ENCODE measurements around the gene EPHB6. TPM values are rescaled to one million over a fixed set of nuclear protein-coding genes. Genes with fewer than 3 reads are reported as not detected.

Gene EPHB6
- total RNA-seq, 2 donors from 2014 or later = 33.2 to 36.9 TPM

DNA sequence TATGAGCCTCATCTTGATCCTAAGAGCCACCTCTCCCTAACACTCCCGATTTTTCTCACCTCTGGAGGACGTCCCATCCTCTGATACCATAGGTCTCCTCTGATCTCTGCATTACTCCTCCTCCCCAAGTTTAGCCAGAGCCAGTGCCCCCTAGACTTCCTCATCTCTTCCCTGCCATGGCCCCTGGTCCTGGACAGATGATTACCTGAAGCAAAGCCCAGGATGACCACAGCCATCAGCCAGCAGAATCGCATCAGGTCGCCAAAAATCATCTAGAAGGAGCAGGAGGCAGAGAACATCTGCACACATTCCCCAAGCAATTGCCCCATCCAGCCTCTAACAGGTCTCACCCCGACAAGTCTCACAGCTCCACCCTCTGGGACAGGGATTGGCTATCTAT, 19.0 kb downstream of the EPHB6 start:
- H3K27ac Mint-ChIP-seq = no peak overlapping the region
- Histone ChIP-seq H3K36me3 (ENCODE audit: control insufficient read depth, insufficient read depth, low read length) (peaks cover 15% of the 10 kb centered on the region), H3K4me1 (ENCODE audit: control insufficient read depth, insufficient read depth, low read length) (no peaks in the 10 kb centered on the region), H3K9ac (ENCODE audit: extremely low read depth, low read length, poor library complexity, severe bottlenecking) (no peak overlapping the region), H3K9me3 (ENCODE audit: control insufficient read depth, low read length) (no peaks in the 10 kb centered on the region), H3K27me3 (ENCODE audit: control insufficient read depth, insufficient read depth, low read length, poor library complexity, severe bottlenecking) (no peaks in the 10 kb centered on the region), H3K27ac (ENCODE audit: low read depth, low read length) (no peak overlapping the region), H3K4me3 (ENCODE audit: low read length) (no peak overlapping the region)
- H3K36me3 Mint-ChIP-seq (ENCODE audit: low read depth) = peaks cover 48% of the 10 kb centered on the region
- 93 to 96% methylated on average over 4 to 5 of the region's 5 CpGs for WGBS, 2 experiments (ENCODE audit: insufficient coverage in 1 of 2, insufficient read length in 1 of 2)
- H3K4me3 Mint-ChIP-seq = no peak overlapping the region
- H3K4me1 Mint-ChIP-seq = no peaks in the 10 kb centered on the region
- no peaks in the 10 kb centered on the region for H3K9me3 Mint-ChIP-seq
- H3K27me3 Mint-ChIP-seq (ENCODE audit: insufficient read depth) = peaks cover 16% of the 10 kb centered on the region
- TF ChIP-seq, protein P1, sequence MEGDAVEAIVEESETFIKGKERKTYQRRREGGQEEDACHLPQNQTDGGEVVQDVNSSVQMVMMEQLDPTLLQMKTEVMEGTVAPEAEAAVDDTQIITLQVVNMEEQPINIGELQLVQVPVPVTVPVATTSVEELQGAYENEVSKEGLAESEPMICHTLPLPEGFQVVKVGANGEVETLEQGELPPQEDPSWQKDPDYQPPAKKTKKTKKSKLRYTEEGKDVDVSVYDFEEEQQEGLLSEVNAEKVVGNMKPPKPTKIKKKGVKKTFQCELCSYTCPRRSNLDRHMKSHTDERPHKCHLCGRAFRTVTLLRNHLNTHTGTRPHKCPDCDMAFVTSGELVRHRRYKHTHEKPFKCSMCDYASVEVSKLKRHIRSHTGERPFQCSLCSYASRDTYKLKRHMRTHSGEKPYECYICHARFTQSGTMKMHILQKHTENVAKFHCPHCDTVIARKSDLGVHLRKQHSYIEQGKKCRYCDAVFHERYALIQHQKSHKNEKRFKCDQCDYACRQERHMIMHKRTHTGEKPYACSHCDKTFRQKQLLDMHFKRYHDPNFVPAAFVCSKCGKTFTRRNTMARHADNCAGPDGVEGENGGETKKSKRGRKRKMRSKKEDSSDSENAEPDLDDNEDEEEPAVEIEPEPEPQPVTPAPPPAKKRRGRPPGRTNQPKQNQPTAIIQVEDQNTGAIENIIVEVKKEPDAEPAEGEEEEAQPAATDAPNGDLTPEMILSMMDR (conservative IDR thresholded peaks at IDR 0.05) = no peak
- no peak for DNase-seq

DNA sequence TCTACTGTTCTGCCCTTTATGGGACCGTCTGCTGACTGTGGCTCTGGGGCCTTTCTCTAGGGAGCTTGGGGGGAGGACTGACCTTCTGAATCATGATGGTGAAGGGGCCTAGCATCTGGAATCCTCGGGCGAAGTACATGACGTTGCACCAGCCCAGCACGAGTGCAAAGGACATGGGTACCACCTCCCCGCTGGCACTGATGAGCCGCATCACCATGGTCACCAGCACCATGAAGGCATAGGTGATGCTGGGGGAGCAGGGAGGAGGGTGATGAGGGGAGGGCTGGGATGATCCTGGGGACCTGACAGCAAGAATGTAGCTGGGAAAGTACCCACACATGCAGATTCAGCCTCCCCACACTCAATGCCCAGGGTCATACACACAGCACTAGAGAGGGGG, 19.5 kb downstream of the EPHB6 start:
- WGBS, 2 experiments (ENCODE audit: insufficient coverage in 1 of 2, insufficient read length in 1 of 2) = 89 to 90% methylated on average over 6 to 7 of the region's 7 CpGs
- Histone ChIP-seq H3K4me1 (ENCODE audit: control insufficient read depth, insufficient read depth, low read length) (no peaks in the 10 kb centered on the region), H3K9me3 (ENCODE audit: control insufficient read depth, low read length) (no peaks in the 10 kb centered on the region), H3K4me3 (ENCODE audit: low read length) (no peak overlapping the region), H3K27me3 (ENCODE audit: control insufficient read depth, insufficient read depth, low read length, poor library complexity, severe bottlenecking) (no peaks in the 10 kb centered on the region), H3K27ac (ENCODE audit: low read depth, low read length) (no peak overlapping the region), H3K9ac (ENCODE audit: extremely low read depth, low read length, poor library complexity, severe bottlenecking) (no peak overlapping the region), H3K36me3 (ENCODE audit: control insufficient read depth, insufficient read depth, low read length) (peaks cover 10% of the 10 kb centered on the region)
- H3K36me3 Mint-ChIP-seq (ENCODE audit: low read depth) = peaks cover 42% of the 10 kb centered on the region
- no peaks in the 10 kb centered on the region for H3K9me3 Mint-ChIP-seq
- H3K27me3 Mint-ChIP-seq (ENCODE audit: insufficient read depth) = peaks cover 16% of the 10 kb centered on the region
- no peaks in the 10 kb centered on the region for H3K4me1 Mint-ChIP-seq
- no peak overlapping the region for H3K27ac Mint-ChIP-seq
- TF ChIP-seq, protein P1 (conservative IDR thresholded peaks at IDR 0.05) = no peak
- no peak overlapping the region for H3K4me3 Mint-ChIP-seq
- no peak for DNase-seq

DNA sequence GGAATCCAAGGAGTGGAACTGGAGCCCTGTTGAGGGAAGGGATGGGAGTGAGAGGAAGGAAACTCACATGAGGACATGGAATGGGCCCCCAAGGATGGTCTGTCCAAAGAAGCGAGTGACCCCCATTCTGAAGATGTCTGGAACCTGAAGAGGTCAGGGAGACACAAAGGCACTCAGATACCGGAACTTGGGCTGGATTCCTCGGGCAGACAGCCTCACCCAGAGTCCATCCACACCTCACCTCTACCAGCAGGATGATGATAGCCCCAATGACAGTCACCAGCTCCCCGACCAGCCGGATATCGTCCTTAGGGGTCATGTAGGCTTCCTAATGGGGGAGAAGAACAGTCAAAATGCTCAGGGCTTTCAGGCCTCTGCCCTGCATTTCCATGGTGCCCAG, 20.0 kb downstream of the EPHB6 start:
- Mint-ChIP-seq H3K4me3 (no peak overlapping the region), H3K36me3 (ENCODE audit: low read depth) (peaks cover 38% of the 10 kb centered on the region), H3K9me3 (no peaks in the 10 kb centered on the region), H3K27ac (no peak overlapping the region), H3K4me1 (no peaks in the 10 kb centered on the region), H3K27me3 (ENCODE audit: insufficient read depth) (peaks cover 20% of the 10 kb centered on the region)
- TF ChIP-seq, protein P1 (conservative IDR thresholded peaks at IDR 0.05) = no peak
- no peaks in the 10 kb centered on the region for H3K9me3 ChIP-seq (ENCODE audit: control insufficient read depth, low read length)
- DNase-seq = no peak
- no peak overlapping the region for H3K27ac ChIP-seq (ENCODE audit: low read depth, low read length)
- no peaks in the 10 kb centered on the region for H3K27me3 ChIP-seq (ENCODE audit: control insufficient read depth, insufficient read depth, low read length, poor library complexity, severe bottlenecking)
- 91 to 100% methylated on average over 1 to 6 of the region's 6 CpGs for WGBS, 2 experiments (ENCODE audit: insufficient coverage in 1 of 2, insufficient read length in 1 of 2)
- H3K4me1 ChIP-seq (ENCODE audit: control insufficient read depth, insufficient read depth, low read length) = no peaks in the 10 kb centered on the region
- no peak overlapping the region for H3K4me3 ChIP-seq (ENCODE audit: low read length)
- no peak overlapping the region for H3K9ac ChIP-seq (ENCODE audit: extremely low read depth, low read length, poor library complexity, severe bottlenecking)
- H3K36me3 ChIP-seq (ENCODE audit: control insufficient read depth, insufficient read depth, low read length) = peaks cover 6% of the 10 kb centered on the region

All from endodermal cell (in vitro differentiated cells).